Stimulated activated naive B cell treated with anti-CD40 and anti-IgM and Interleukin-4, amounts not matched to agents 10 μg/mL and 1 μg/mL and 100 μg/mL, for 72 hours (primary cell): ENCODE results near the gene ING3.
"Not testable (repeated sequence)": the region's sequence is repeated elsewhere in the genome, so short reads cannot be mapped to it uniquely, and the experiment has no call there.

Experiments used
- ATAC-seq, 2 donors: fragments of 150-1000 bp; cut with Tn5 transposase; replicated peaks; 2 replicates each; pipeline ENCODE4 v1.10.0; 2021; ENCODE audit warnings: moderate library complexity in 1 of 2
- DNase-seq: peaks from one replicate; pipeline ENCODE4 v3.0.0; 2021
- H3K27ac Mint-ChIP-seq: one replicate; pipeline ENCODE4 v1.8.0; 2022; ENCODE audit warnings: mild to moderate bottlenecking, mixed read lengths
- H3K27me3 Mint-ChIP-seq, 2 donors: one replicate each; pipeline ENCODE4 v1.8.0; 2022; ENCODE audit warnings: mixed read lengths in 2 of 2
- H3K36me3 Mint-ChIP-seq, 2 donors: one replicate each; pipeline ENCODE4 v1.8.0; 2022; ENCODE audit warnings: mixed read lengths in 2 of 2, mild to moderate bottlenecking in 1 of 2
- H3K4me1 Mint-ChIP-seq, 2 donors: one replicate each; pipeline ENCODE4 v1.8.0; 2022; ENCODE audit warnings: mixed read lengths in 2 of 2, mild to moderate bottlenecking in 1 of 2
- H3K4me3 Mint-ChIP-seq, 2 donors: one replicate each; pipeline ENCODE4 v1.8.0; 2022; ENCODE audit warnings: mild to moderate bottlenecking in 2 of 2, mixed read lengths in 2 of 2, moderate library complexity in 1 of 2
- H3K9me3 Mint-ChIP-seq, 2 donors: one replicate each; pipeline ENCODE4 v1.8.0; 2022; ENCODE audit warnings: mixed read lengths in 2 of 2, mild to moderate bottlenecking in 1 of 2

The ING3 gene

GRCh38 chr7:120964088-120964487 lies 13.5 kb downstream of the ING3 start:
- H3K9me3 Mint-ChIP-seq, result no peaks in the 10 kb centered on the region
- H3K27ac Mint-ChIP-seq, result no peak overlapping the region
- H3K27me3 Mint-ChIP-seq, result no peaks in the 10 kb centered on the region
- H3K36me3 Mint-ChIP-seq, result peaks cover 18 to 35% of the 10 kb centered on the region in 2 donors
- peaks cover 13 to 14% of the 10 kb centered on the region in 2 donors for H3K4me1 Mint-ChIP-seq
- DNase-seq, result no peak
- ATAC-seq, result no peak
- H3K4me3 Mint-ChIP-seq, result no peak overlapping the region

- Mint-ChIP-seq H3K27ac (no peak overlapping the region), H3K9me3 (no peaks in the 10 kb centered on the region), H3K27me3 (no peaks in the 10 kb centered on the region), H3K36me3 (peaks cover 14 to 31% of the 10 kb centered on the region in 2 donors), H3K4me1 (peaks cover 0 to 2% of the 10 kb centered on the region in 2 donors), H3K4me3 (no peak overlapping the region)
- DNase-seq, result no peak
- ATAC-seq, result no peak
Measured at GRCh38 chr7:120966961-120967360, 16.4 kb downstream of the ING3 start.

GRCh38 chr7:120973849-120974248 lies 23.3 kb downstream of the ING3 start:
- H3K4me1 Mint-ChIP-seq, result no peaks in the 10 kb centered on the region
- no peak for ATAC-seq
- no peaks in the 10 kb centered on the region for H3K9me3 Mint-ChIP-seq
- no peak for DNase-seq
- no peak overlapping the region for H3K27ac Mint-ChIP-seq
- H3K27me3 Mint-ChIP-seq, result no peaks in the 10 kb centered on the region
- H3K36me3 Mint-ChIP-seq, result peaks cover 15 to 26% of the 10 kb centered on the region in 2 donors
- H3K4me3 Mint-ChIP-seq, result no peak overlapping the region

GRCh38 chr7:120979765-120980499 lies 29.4 kb downstream of the ING3 start:
- no peaks in the 10 kb centered on the region for H3K9me3 Mint-ChIP-seq
- H3K4me1 Mint-ChIP-seq, result no peaks in the 10 kb centered on the region
- no peak overlapping the region for H3K27ac Mint-ChIP-seq
- H3K27me3 Mint-ChIP-seq, result peaks cover 0 to 1% of the 10 kb centered on the region in 2 donors
- ATAC-seq (no peak), DNase-seq (no peak)
- no peak overlapping the region for H3K4me3 Mint-ChIP-seq
- H3K36me3 Mint-ChIP-seq, result no peaks in the 10 kb centered on the region

GRCh38 chr7:120981117-120981516 lies 30.5 kb downstream of the ING3 start:
- DNase-seq (no peak), ATAC-seq (no peak)
- Mint-ChIP-seq H3K36me3 (no peaks in the 10 kb centered on the region), H3K4me3 (no peak overlapping the region), H3K27ac (no peak overlapping the region), H3K4me1 (no peaks in the 10 kb centered on the region), H3K27me3 (peaks cover 0 to 4% of the 10 kb centered on the region in 2 donors), H3K9me3 (no peaks in the 10 kb centered on the region)

GRCh38 chr7:120981888-120982615 lies 31.5 kb downstream of the ING3 start:
- DNase-seq (no peak), ATAC-seq (no peak)
- Mint-ChIP-seq H3K4me3 (no peak overlapping the region), H3K9me3 (no peaks in the 10 kb centered on the region), H3K36me3 (no peaks in the 10 kb centered on the region), H3K27ac (peak overlapping the region; percentile 72), H3K27me3 (peaks cover 0 to 8% of the 10 kb centered on the region in 2 donors), H3K4me1 (no peaks in the 10 kb centered on the region)

GRCh38 chr7:120983592-120983991 lies 33.0 kb downstream of the ING3 start:
- H3K9me3 Mint-ChIP-seq, H3K4me3 Mint-ChIP-seq, DNase-seq, H3K27ac Mint-ChIP-seq, ATAC-seq, H3K4me1 Mint-ChIP-seq, H3K36me3 Mint-ChIP-seq: not testable (repeated sequence)
- H3K27me3 Mint-ChIP-seq, result peaks cover 1 to 14% of the 10 kb centered on the region in 2 donors

- no peak overlapping the region for H3K27ac Mint-ChIP-seq
- no peak for ATAC-seq
- H3K4me1 Mint-ChIP-seq, result peaks cover 11% of the 10 kb centered on the region in 2 donors
- H3K9me3 Mint-ChIP-seq, result no peaks in the 10 kb centered on the region
- H3K4me3 Mint-ChIP-seq, result no peak overlapping the region
- no peaks in the 10 kb centered on the region for H3K36me3 Mint-ChIP-seq
- peaks cover 9 to 22% of the 10 kb centered on the region in 2 donors for H3K27me3 Mint-ChIP-seq
- no peak for DNase-seq
Measured at GRCh38 chr7:120984406-120984805, 33.8 kb downstream of the ING3 start.

- H3K4me1 Mint-ChIP-seq, result peaks cover 13 to 17% of the 10 kb centered on the region in 2 donors
- DNase-seq (no peak), ATAC-seq (no peak)
- H3K4me3 Mint-ChIP-seq, result no peak overlapping the region
- H3K27me3 Mint-ChIP-seq, result peaks cover 15 to 27% of the 10 kb centered on the region in 2 donors
- H3K9me3 Mint-ChIP-seq, result no peaks in the 10 kb centered on the region
- H3K27ac Mint-ChIP-seq, result no peak overlapping the region
- H3K36me3 Mint-ChIP-seq, result no peaks in the 10 kb centered on the region
Measured at GRCh38 chr7:120985130-120985758, 34.7 kb downstream of the ING3 start.

- H3K27ac Mint-ChIP-seq, result no peak overlapping the region
- no peaks in the 10 kb centered on the region for H3K36me3 Mint-ChIP-seq
- DNase-seq (no peak), ATAC-seq (no peak)
- no peak overlapping the region for H3K4me3 Mint-ChIP-seq
- H3K4me1 Mint-ChIP-seq, result peaks cover 15 to 20% of the 10 kb centered on the region in 2 donors
- H3K27me3 Mint-ChIP-seq, result peaks cover 15 to 27% of the 10 kb centered on the region in 2 donors
- H3K9me3 Mint-ChIP-seq, result no peaks in the 10 kb centered on the region
Measured at GRCh38 chr7:120985839-120986238, 35.3 kb downstream of the ING3 start.

- Mint-ChIP-seq H3K27ac (no peak overlapping the region), H3K4me1 (peaks cover 15 to 22% of the 10 kb centered on the region in 2 donors)
Measured at GRCh38 chr7:120986650-120987049, 36.1 kb downstream of the ING3 start.

GRCh38 chr7:120987280-120987679 lies 36.7 kb downstream of the ING3 start:
- Mint-ChIP-seq H3K9me3 (no peaks in the 10 kb centered on the region), H3K27me3 (peaks cover 15 to 27% of the 10 kb centered on the region in 2 donors), H3K36me3 (no peaks in the 10 kb centered on the region), H3K4me3 (peak overlapping the region in 1 of 2 donors; percentile 85), H3K4me1 (peaks cover 15 to 22% of the 10 kb centered on the region in 2 donors), H3K27ac (no peak overlapping the region)
- DNase-seq, result no peak
- ATAC-seq, result no peak

More at GRCh38 chr7:120986650-120987049, 36.1 kb downstream of the ING3 start:
- H3K27me3 Mint-ChIP-seq, result peaks cover 15 to 27% of the 10 kb centered on the region in 2 donors
- DNase-seq (no peak), ATAC-seq (no peak)
- no peak overlapping the region for H3K4me3 Mint-ChIP-seq
- H3K9me3 Mint-ChIP-seq, result no peaks in the 10 kb centered on the region
- no peaks in the 10 kb centered on the region for H3K36me3 Mint-ChIP-seq

- peaks cover 15 to 27% of the 10 kb centered on the region in 2 donors for H3K27me3 Mint-ChIP-seq
- H3K27ac Mint-ChIP-seq, result no peak overlapping the region
- no peaks in the 10 kb centered on the region for H3K9me3 Mint-ChIP-seq
- peaks cover 15 to 22% of the 10 kb centered on the region in 2 donors for H3K4me1 Mint-ChIP-seq
- peak; percentile 77 for DNase-seq
- peak overlapping the region; percentile 84 to 85 for H3K4me3 Mint-ChIP-seq
- H3K36me3 Mint-ChIP-seq, result no peaks in the 10 kb centered on the region
- ATAC-seq, result peak; percentile 91 to 93
Measured at GRCh38 chr7:120987683-120988590, 37.4 kb downstream of the ING3 start.
